B cell (primary cell): Measurements from ENCODE around the gene DPEP2. TPM values are rescaled to one million over a fixed set of nuclear protein-coding genes. Genes with fewer than 3 reads are reported as not detected.

ENCODE experiments used
- ATAC-seq: fragments of 200-7000 bp; cut with Tn5 transposase; one replicate; pipeline ENCODE4 v1.10.0; 2021; ENCODE audit warnings: low read depth, mild to moderate bottlenecking, moderate number of reproducible peaks, moderate library complexity
- CTCF ChIA-PET: fragments of 350-600 bp; sonication (Branson Sonifier 250); formaldehyde crosslinking; loops from one replicate; lab custom pipeline; 2021; ENCODE audit warnings: antibody characterized with exemption, inconsistent platforms; lab: Charles Lee
- POLR2A ChIA-PET: fragments of 350-600 bp; sonication (Branson Sonifier 250); formaldehyde crosslinking; loops from one replicate; lab custom pipeline; 2021; ENCODE audit warnings: antibody characterized with exemption; lab: Charles Lee
- DNase-seq: peaks from one replicate; pipeline ENCODE4 v3.0.0; 2013
- H2AFZ ChIP-seq: 2 replicates; pipeline ENCODE4 v1.6.1; 2012; ENCODE audit warnings: mild to moderate bottlenecking, low read depth, low read length; ENCODE audit not compliant: insufficient read depth, poor library complexity, severe bottlenecking
- H3K27ac ChIP-seq, 2 donors: 1 replicate in 1 of 2; 2 replicates in 1 of 2; pipeline ENCODE4 v1.5.1; 2012 to 2013; ENCODE audit warnings: low read length in 2 of 2, mild to moderate bottlenecking in 2 of 2, moderate library complexity in 1 of 2
- H3K27me3 ChIP-seq, 4 experiments: fragments of 200-600 bp in 1 of 4; sonication (generic) in 1 of 4; replicated peaks in 1 of 4; 1 replicate in 2 of 4; 2 replicates in 2 of 4; pipeline versions ENCODE4 v1.6.1 to v1.7.0; 2013 to 2016; ENCODE audit warnings: low read length in 3 of 4, mild to moderate bottlenecking in 2 of 4, mixed read lengths in 1 of 4, moderate library complexity in 1 of 4; ENCODE audit not compliant: insufficient read depth in 4 of 4, control insufficient read depth in 3 of 4; ENCODE audit errors: control extremely low read depth in 1 of 4
- H3K36me3 ChIP-seq, 2 experiments: replicated peaks in 1 of 2; 1 replicate in 1 of 2; 2 replicates in 1 of 2; pipeline versions ENCODE4 v1.6.1 to v1.7.1; 2013; ENCODE audit warnings: low read length in 1 of 2; ENCODE audit not compliant: insufficient read depth in 2 of 2, control insufficient read depth in 1 of 2; ENCODE audit errors: control extremely low read depth in 1 of 2, extremely low read depth in 1 of 2
- H3K4me1 ChIP-seq, 2 donors: fragments of 200-600 bp in 1 of 2; sonication (generic) in 1 of 2; 1 replicate in 1 of 2; 2 replicates in 1 of 2; pipeline versions ENCODE4 v1.5.1 to v1.6.1; 2013 to 2017; ENCODE audit warnings: low read length in 2 of 2; ENCODE audit not compliant: control insufficient read depth in 2 of 2, insufficient read depth in 2 of 2
- H3K4me2 ChIP-seq: replicated peaks from 2 replicates; pipeline ENCODE3; 2012; ENCODE audit warnings: mild to moderate bottlenecking, low read depth, low read length; ENCODE audit not compliant: poor library complexity, severe bottlenecking
- H3K4me3 ChIP-seq, 5 experiments: fragments of 200-600 bp in 1 of 5; sonication (generic) in 1 of 5; 1 replicate in 3 of 5; 2 replicates in 2 of 5; pipeline versions ENCODE4 v1.5.1 to v1.7.0; 2011 to 2016; ENCODE audit warnings: low read length in 4 of 5, mild to moderate bottlenecking in 4 of 5, low read depth in 2 of 5, control low read depth in 1 of 5, moderate library complexity in 1 of 5; ENCODE audit not compliant: insufficient read depth in 1 of 5; ENCODE audit errors: control extremely low read depth in 1 of 5, extremely low read depth in 1 of 5
- H3K79me2 ChIP-seq: fragments of 200-600 bp; sonication (generic); one replicate; pipeline ENCODE4 v1.6.0; 2016; ENCODE audit warnings: low read length; ENCODE audit not compliant: control insufficient read depth, insufficient read depth
- H3K9ac ChIP-seq: fragments of 200-600 bp; sonication (generic); 2 replicates; pipeline ENCODE4 v1.6.1; 2017; ENCODE audit warnings: mild to moderate bottlenecking, low read length, moderate library complexity
- H3K9me3 ChIP-seq, 3 donors: one replicate each; pipeline versions ENCODE4 v1.6.1 to v1.7.1; 2013; ENCODE audit warnings: low read length in 2 of 3; ENCODE audit not compliant: control insufficient read depth in 2 of 3, insufficient read depth in 1 of 3; ENCODE audit errors: control extremely low read depth in 1 of 3
- H4K20me1 ChIP-seq: 2 replicates; pipeline ENCODE4 v1.6.0; 2012; ENCODE audit warnings: mild to moderate bottlenecking, low read length; ENCODE audit not compliant: insufficient read depth, control insufficient read depth, poor library complexity, severe bottlenecking
- H3K27ac Mint-ChIP-seq: one replicate; pipeline ENCODE4 v1.8.0; 2021; ENCODE audit warnings: mixed read lengths
- H3K27me3 Mint-ChIP-seq: one replicate; pipeline ENCODE4 v1.8.0; 2021; ENCODE audit warnings: mixed read lengths
- H3K4me1 Mint-ChIP-seq: one replicate; pipeline ENCODE4 v1.8.0; 2021; ENCODE audit warnings: mixed read lengths
- H3K4me3 Mint-ChIP-seq: one replicate; pipeline ENCODE4 v1.8.0; 2021; ENCODE audit warnings: mixed read lengths
- H3K9me3 Mint-ChIP-seq: one replicate; pipeline ENCODE4 v1.8.0; 2022; ENCODE audit warnings: mixed read lengths; ENCODE audit not compliant: insufficient read depth
- CTCF ChIP-seq: fragments of 200-600 bp; IDR thresholded peaks from one replicate; pipeline ENCODE4 v1.8.0; 2022; ENCODE audit warnings: antibody characterized with exemption, mild to moderate bottlenecking
- EZH2 ChIP-seq: IDR thresholded peaks from 2 replicates; pipeline ENCODE4 v1.6.1; 2012; ENCODE audit warnings: borderline replicate concordance, low read depth, mild to moderate bottlenecking, moderate library complexity, low read length; ENCODE audit not compliant: insufficient read depth, poor library complexity, severe bottlenecking
- WGBS: methylation state at CpG from one replicate; pipeline ENCODE4 v1.1.5; 2013; ENCODE audit warnings: missing lambda C conversion rate; ENCODE audit not compliant: insufficient coverage; 5-methylcytosine and 5-hydroxymethylcytosine counted together
- intact Hi-C: fragments of 100-400 bp; cut with micrococcal nuclease; formaldehyde crosslinking; loops from one replicate; pipeline ENCODE4 v1.10.0; 2022
- polyA plus RNA-seq: library from polyadenylated mRNA; depleted of rRNA; stranded (reverse); fragments of >200 nt; gene quantifications from 2 replicates; pipeline ENCODE4 v1.2.3, GENCODE V29; 2012
- total RNA-seq, 2 donors: library from RNA; stranded (reverse); fragments of 120-200 nt in 1 of 2; gene quantifications; 1 replicate in 1 of 2; 2 replicates in 1 of 2; pipeline versions ENCODE4 v1.2.3 to v1.2.4, GENCODE V29; 2013 to 2022

The DPEP2 gene
- total and polyA plus RNA-seq, 2 donors (not counting 1 experiment from before 2014, with no cell fraction given) = 123 to 150 TPM

- Histone ChIP-seq H3K27me3 (no peaks in the 10 kb centered on the region), H3K4me1 (peaks cover 46 to 53% of the 10 kb centered on the region in 2 donors), H3K4me2 (peak overlapping the region; percentile 78), H3K79me2 (peaks cover 70% of the 10 kb centered on the region), H3K27ac (peak overlapping the region; percentile 72 to 82), H3K36me3 (peaks cover 4 to 16% of the 10 kb centered on the region in 2 experiments), H3K9me3 (no peaks in the 10 kb centered on the region), H4K20me1 (peaks cover 29% of the 10 kb centered on the region), H2AFZ (peak overlapping the region; percentile 57), H3K4me3 (peak overlapping the region; percentile 45 to 86 (median 55)), H3K9ac (peak overlapping the region; percentile 77)
- ChIA-PET POLR2A (interaction anchor here (0.7 to 4.0 kb wide), 8 partner anchors 15 to 102 kb away, joined by 3 to 23 read pairs (median 7); partner anchors contain the start of genes DDX28, DPEP2, DUS2 and NFATC3), CTCF (interaction anchor here (0.5 to 9.9 kb wide), 12 partner anchors 15 to 517 kb away, joined by 3 to 320 read pairs (median 4); partner anchors contain the start of genes DDX28, DPEP2, DPEP3 and DUS2)
- WGBS = 17% methylated on average over 4 of the region's 9 CpGs
- peak; percentile 56 for ATAC-seq
- TF ChIP-seq CTCF = no peak
- no peak for TF ChIP-seq EZH2
- intact Hi-C loops = loop anchor here (1.0 kb wide), 1 partner anchor 15 kb away; the partner anchor contains the start of genes DDX28 and DUS2
- H3K27me3 Mint-ChIP-seq = no peaks in the 10 kb centered on the region
- H3K27ac Mint-ChIP-seq = peak overlapping the region; percentile 97
- peak; percentile 68 for DNase-seq
- H3K9me3 Mint-ChIP-seq = no peaks in the 10 kb centered on the region
- peak overlapping the region; percentile 97 for H3K4me3 Mint-ChIP-seq
- H3K4me1 Mint-ChIP-seq = peaks cover 41% of the 10 kb centered on the region
These were observed 38.7 kb upstream of the DPEP2 start for GRCh38 chr16:68037841-68038597.

GRCh38 chr16:68035227-68035626, 35.9 kb upstream of the DPEP2 start:
- ChIA-PET POLR2A (interaction anchor here (1.1 kb wide), 1 partner anchor 30 kb away, joined by 3 read pairs; no protein-coding TSS in a partner anchor), CTCF (interaction anchor here (2.5 kb wide), 1 partner anchor 151 kb away, joined by 8 read pairs; the partner anchor contains the start of gene NRN1L)
- Histone ChIP-seq H3K4me2 (no peak overlapping the region), H4K20me1 (peaks cover 2% of the 10 kb centered on the region), H3K9me3 (no peaks in the 10 kb centered on the region), H3K27me3 (no peaks in the 10 kb centered on the region), H3K4me1 (peaks cover 26 to 41% of the 10 kb centered on the region in 2 donors), H3K79me2 (peaks cover 42% of the 10 kb centered on the region), H3K9ac (no peak overlapping the region), H3K36me3 (peaks cover 2 to 4% of the 10 kb centered on the region in 2 experiments), H2AFZ (no peak overlapping the region), H3K27ac (no peak overlapping the region), H3K4me3 (no peak overlapping the region)
- H3K27me3 Mint-ChIP-seq = no peaks in the 10 kb centered on the region
- H3K4me3 Mint-ChIP-seq = no peak overlapping the region
- H3K4me1 Mint-ChIP-seq = peaks cover 28% of the 10 kb centered on the region
- DNase-seq (no peak), ATAC-seq (no peak)
- intact Hi-C loops = no loop called here
- H3K27ac Mint-ChIP-seq = no peak overlapping the region
- WGBS = no CpG with 5 or more reads among the region's 2 CpGs
- TF ChIP-seq EZH2 (no peak), CTCF (no peak)
- no peaks in the 10 kb centered on the region for H3K9me3 Mint-ChIP-seq
